Loucy (cell line): Measurements from ENCODE around the gene PHF12.

Experiments
- H2AFZ ChIP-seq: fragments of 200-600 bp; sonication (generic); 2 replicates; pipeline ENCODE4 v1.6.0; 2016; ENCODE audit warnings: antibody characterized with exemption, mild to moderate bottlenecking, low read length, moderate library complexity
- H3F3A ChIP-seq: fragments of 200-600 bp; 2 replicates; pipeline ENCODE4 v1.6.0; 2016; ENCODE audit warnings: antibody characterized with exemption, low read depth, mild to moderate bottlenecking
- H3K27me3 ChIP-seq: fragments of 200-600 bp; sonication (generic); 2 replicates; pipeline ENCODE4 v1.6.1; 2014; ENCODE audit warnings: low read length, mild to moderate bottlenecking; ENCODE audit not compliant: insufficient read depth, poor library complexity, severe bottlenecking
- H3K36me3 ChIP-seq: fragments of 200-600 bp; sonication (generic); 2 replicates; pipeline ENCODE4 v1.6.1; 2016; ENCODE audit warnings: low read length; ENCODE audit not compliant: insufficient read depth
- H3K4me1 ChIP-seq: fragments of 200-600 bp; sonication (generic); 2 replicates; pipeline ENCODE4 v1.5.1; 2014; ENCODE audit warnings: low read length, mild to moderate bottlenecking; ENCODE audit not compliant: insufficient read depth, poor library complexity, severe bottlenecking
- H3K4me2 ChIP-seq: fragments of 200-600 bp; sonication (generic); 2 replicates; pipeline ENCODE4 v1.6.0; 2014; ENCODE audit warnings: antibody characterized with exemption, low read length, low read depth, mild to moderate bottlenecking; ENCODE audit not compliant: poor library complexity, severe bottlenecking
- H3K4me3 ChIP-seq: fragments of 200-600 bp; sonication (generic); 2 replicates; pipeline ENCODE4 v1.5.1; 2014; ENCODE audit warnings: low read length, mild to moderate bottlenecking, mixed read lengths; ENCODE audit not compliant: poor library complexity, severe bottlenecking
- H3K79me2 ChIP-seq: fragments of 200-600 bp; sonication (generic); 2 replicates; pipeline ENCODE4 v1.6.1; 2014; ENCODE audit warnings: low read length; ENCODE audit not compliant: insufficient read depth
- H3K9ac ChIP-seq: fragments of 200-600 bp; sonication (generic); 2 replicates; pipeline ENCODE4 v1.6.0; 2014; ENCODE audit warnings: mild to moderate bottlenecking, low read depth, low read length, moderate library complexity; ENCODE audit not compliant: poor library complexity, severe bottlenecking
- H3K9me2 ChIP-seq: fragments of 200-600 bp; sonication (generic); replicated peaks from 2 replicates; pipeline ENCODE4 v1.6.1; 2016; ENCODE audit warnings: low read depth, low read length, mixed read lengths
- H3K9me3 ChIP-seq: fragments of 200-600 bp; sonication (generic); 2 replicates; pipeline ENCODE4 v1.6.1; 2014; ENCODE audit warnings: mild to moderate bottlenecking, antibody characterized with exemption, low read length, low read depth; ENCODE audit not compliant: insufficient read depth
- H4K20me1 ChIP-seq: fragments of 200-600 bp; sonication (generic); 2 replicates; pipeline ENCODE4 v1.6.0; 2014; ENCODE audit warnings: antibody characterized with exemption, low read length, mild to moderate bottlenecking; ENCODE audit not compliant: insufficient read depth, poor library complexity, severe bottlenecking
- CTCF ChIP-seq: fragments of 200-600 bp; sonication (generic); conservative IDR thresholded peaks from 2 replicates; pipeline ENCODE4 v1.5.1; 2014; ENCODE audit warnings: mild to moderate bottlenecking, antibody characterized with exemption, low read length
- EZH2phosphoT487 ChIP-seq: fragments of 200-600 bp; IDR thresholded peaks from 2 replicates; pipeline ENCODE4 v1.6.1; 2018; ENCODE audit warnings: antibody characterized with exemption, mild to moderate bottlenecking, moderate library complexity, borderline replicate concordance

Gene PHF12

DNA sequence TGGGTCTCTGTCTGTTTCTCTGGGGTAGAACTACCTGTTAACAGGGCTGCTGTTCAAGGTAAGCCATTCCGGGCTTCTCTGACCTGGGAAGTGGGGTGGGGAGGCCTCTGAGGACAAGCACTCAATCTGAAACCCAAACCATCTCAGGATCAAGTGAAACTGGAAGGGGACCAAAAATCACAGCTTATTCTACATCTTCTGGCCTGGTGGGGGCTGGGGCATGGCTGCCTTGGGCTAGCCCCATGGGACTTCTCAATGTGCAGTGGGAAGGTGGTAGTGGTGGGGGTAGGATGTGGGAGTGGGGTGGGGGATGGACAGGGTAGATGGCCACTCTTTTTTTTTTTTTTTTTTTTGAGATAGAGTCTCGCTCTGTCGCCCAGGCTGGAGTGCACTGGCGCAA, 59.3 kb downstream of the PHF12 start:
- no peak overlapping the region for H3K4me3 ChIP-seq
- H3K9me2 ChIP-seq = no peaks in the 10 kb centered on the region
- H4K20me1 ChIP-seq = peaks cover 19% of the 10 kb centered on the region
- no peaks in the 10 kb centered on the region for H3K27me3 ChIP-seq
- H3F3A ChIP-seq = no peaks in the 10 kb centered on the region
- H3K9ac ChIP-seq = no peak overlapping the region
- H2AFZ ChIP-seq = no peak overlapping the region
- H3K36me3 ChIP-seq = no peaks in the 10 kb centered on the region
- peaks cover 36% of the 10 kb centered on the region for H3K4me1 ChIP-seq
- H3K4me2 ChIP-seq = peak overlapping the region; percentile 89
- TF ChIP-seq CTCF = no peak
- TF ChIP-seq EZH2phosphoT487 = no peak
- peaks cover 48% of the 10 kb centered on the region for H3K79me2 ChIP-seq
- H3K9me3 ChIP-seq = no peaks in the 10 kb centered on the region

DNA sequence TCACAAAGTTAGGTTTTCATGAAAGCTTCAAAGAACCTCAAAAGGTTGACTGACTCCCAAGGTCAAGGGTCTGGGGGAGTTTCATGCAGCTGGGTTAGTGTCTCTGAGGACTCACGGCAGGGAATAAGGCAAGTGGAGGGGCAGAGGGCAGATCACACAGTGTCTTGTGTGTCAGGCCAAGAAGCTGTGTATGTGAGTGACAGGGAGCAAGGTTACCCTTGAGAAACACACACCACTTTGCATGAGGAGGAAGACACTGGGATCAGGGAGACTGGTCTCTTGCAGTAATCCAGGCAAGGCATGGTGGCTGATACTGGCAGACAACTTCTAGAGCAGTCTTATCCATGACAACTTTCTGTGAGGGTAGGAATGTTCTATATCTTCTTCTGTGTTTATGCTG, 60.1 kb downstream of the PHF12 start:
- H3K36me3 ChIP-seq = no peaks in the 10 kb centered on the region
- H3K4me3 ChIP-seq = no peak overlapping the region
- no peaks in the 10 kb centered on the region for H3K9me3 ChIP-seq
- peaks cover 40% of the 10 kb centered on the region for H3K79me2 ChIP-seq
- no peaks in the 10 kb centered on the region for H3K27me3 ChIP-seq
- H3K9ac ChIP-seq = no peak overlapping the region
- H4K20me1 ChIP-seq = peaks cover 13% of the 10 kb centered on the region
- TF ChIP-seq EZH2phosphoT487 (no peak), CTCF (no peak)
- H3K4me2 ChIP-seq = no peak overlapping the region
- H3F3A ChIP-seq = no peaks in the 10 kb centered on the region
- no peak overlapping the region for H2AFZ ChIP-seq
- no peaks in the 10 kb centered on the region for H3K9me2 ChIP-seq
- H3K4me1 ChIP-seq = peaks cover 31% of the 10 kb centered on the region

DNA sequence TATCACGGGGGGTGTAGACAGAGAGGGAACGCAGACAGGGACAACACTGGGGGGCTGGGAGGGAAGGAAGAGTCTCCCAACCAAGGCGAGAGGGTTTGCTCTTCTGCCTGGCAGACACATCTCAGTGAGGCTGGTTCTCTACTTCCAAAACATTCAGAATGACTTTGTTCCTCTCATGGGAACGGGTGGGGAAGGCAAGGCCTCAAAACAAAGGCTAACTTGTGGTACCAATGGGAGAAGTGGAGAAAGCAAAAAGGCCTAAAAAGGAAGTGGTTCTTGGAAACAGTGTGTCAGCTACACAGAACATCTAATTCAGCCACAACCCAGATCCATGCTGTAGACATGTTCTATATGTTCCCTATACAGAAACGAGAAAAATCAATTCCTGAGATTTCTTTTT, 61.3 kb downstream of the PHF12 start:
- Histone ChIP-seq H2AFZ (no peak overlapping the region), H3K79me2 (peaks cover 28% of the 10 kb centered on the region), H3K4me2 (no peak overlapping the region), H3K36me3 (no peaks in the 10 kb centered on the region), H3K9me2 (no peaks in the 10 kb centered on the region), H3K4me3 (no peak overlapping the region), H3K9ac (no peak overlapping the region), H3F3A (no peaks in the 10 kb centered on the region), H3K9me3 (no peaks in the 10 kb centered on the region), H3K4me1 (peaks cover 23% of the 10 kb centered on the region), H3K27me3 (no peaks in the 10 kb centered on the region), H4K20me1 (peaks cover 4% of the 10 kb centered on the region)
- TF ChIP-seq CTCF (no peak), EZH2phosphoT487 (no peak)
